Caco-2 (cell line): ENCODE measurements around the gene SHTN1. TPM values are rescaled to one million over a fixed set of nuclear protein-coding genes. Genes with fewer than 3 reads are reported as not detected.
A peak's percentile ranks its signal among the peaks of the same experiment; 100 is the strongest.

Experiments used
- BruUV-seq: library from RNA; stranded (reverse); fragments of 400-500 nt; replicated peaks from 2 replicates; lab custom pipeline; 2021; lab: Mats Ljungman, UMichigan
- CTCF ChIA-PET: fragments of 300-600 bp; sonication (Branson Sonifier 250); formaldehyde crosslinking; loops from one replicate; lab custom pipeline; 2022; ENCODE audit warnings: antibody characterized with exemption; lab: Charles Lee
- POLR2A ChIA-PET: fragments of 300-600 bp; sonication (Branson Sonifier 250); formaldehyde crosslinking; loops from one replicate; lab custom pipeline; 2022; ENCODE audit warnings: antibody characterized with exemption; lab: Charles Lee
- DNase-seq, 2 experiments: peaks; one replicate each; pipeline versions ENCODE4 v3.0.0 to v3.0.0-alpha.2; 2020 to 2022
- H3K27me3 ChIP-seq: replicated peaks from 2 replicates; pipeline ENCODE4 v1.6.0; 2011; ENCODE audit warnings: low read length; ENCODE audit not compliant: control insufficient read depth, insufficient read depth
- H3K36me3 ChIP-seq: 2 replicates; pipeline ENCODE4 v1.5.1; 2011; ENCODE audit warnings: low read length; ENCODE audit not compliant: control insufficient read depth, insufficient read depth
- H3K4me1 ChIP-seq: fragments of 250-450 bp; sonication (Bioruptor Pico); 2 replicates; pipeline ENCODE4 v1.5.1; 2020; ENCODE audit warnings: mild to moderate bottlenecking
- H3K4me3 ChIP-seq: 2 replicates; pipeline ENCODE4 v1.5.1; 2011; ENCODE audit warnings: low read depth, mild to moderate bottlenecking, control low read depth, low read length
- H3K9me3 ChIP-seq: fragments of 250-450 bp; sonication (Bioruptor Pico); 2 replicates; pipeline ENCODE4 v1.5.1; 2020; ENCODE audit warnings: mild to moderate bottlenecking, moderate library complexity
- H3K27ac Mint-ChIP-seq: one replicate; pipeline ENCODE4 v1.8.0; 2022; ENCODE audit warnings: mixed read lengths; ENCODE audit not compliant: unreplicated experiment
- H3K27me3 Mint-ChIP-seq: one replicate; pipeline ENCODE4 v1.8.0; 2022; ENCODE audit warnings: mixed read lengths; ENCODE audit not compliant: insufficient read depth, unreplicated experiment
- H3K36me3 Mint-ChIP-seq: one replicate; pipeline ENCODE4 v1.8.0; 2022; ENCODE audit warnings: mild to moderate bottlenecking, mixed read lengths; ENCODE audit not compliant: insufficient read depth, unreplicated experiment
- H3K4me1 Mint-ChIP-seq: one replicate; pipeline ENCODE4 v1.8.0; 2022; ENCODE audit warnings: low read depth, mixed read lengths; ENCODE audit not compliant: unreplicated experiment
- H3K4me3 Mint-ChIP-seq: one replicate; pipeline ENCODE4 v1.8.0; 2022; ENCODE audit warnings: mild to moderate bottlenecking, moderate library complexity, mixed read lengths; ENCODE audit not compliant: unreplicated experiment
- H3K9me3 Mint-ChIP-seq: one replicate; pipeline ENCODE4 v1.8.0; 2022; ENCODE audit warnings: mixed read lengths; ENCODE audit not compliant: unreplicated experiment
- intact Hi-C: fragments of 100-400 bp; cut with micrococcal nuclease; formaldehyde crosslinking; loops from one replicate; pipeline ENCODE4 v1.10.0; 2022; ENCODE audit not compliant: unreplicated experiment
- total RNA-seq: library from RNA; stranded (reverse); gene quantifications from 2 replicates; pipeline ENCODE4 v1.2.3, GENCODE V29; 2022
- TF ChIP-seq, protein P1 (sequence below), 2 experiments: fragments of 200-600 bp in 1 of 2; IDR thresholded peaks; 1 replicate in 1 of 2; 2 replicates in 1 of 2; pipeline versions ENCODE4 v1.5.1 to v1.8.0; 2011 to 2022; ENCODE audit warnings: antibody characterized with exemption in 1 of 2, control low read depth in 1 of 2, inconsistent platforms in 1 of 2, low read depth in 1 of 2, low read length in 1 of 2, mild to moderate bottlenecking in 1 of 2, moderate library complexity in 1 of 2; ENCODE audit not compliant: insufficient read depth in 1 of 2, severe bottlenecking in 1 of 2, unreplicated experiment in 1 of 2

SHTN1 gene
- total RNA-seq, 1 experiment from 2014 or later, result 80.8 TPM

GRCh38 chr10:116840389-116841075 lies 164.5 kb downstream of the SHTN1 start:
- Mint-ChIP-seq H3K4me3 (no peak overlapping the region), H3K27ac (no peak overlapping the region), H3K9me3 (no peaks in the 10 kb centered on the region), H3K36me3 (no peaks in the 10 kb centered on the region), H3K27me3 (no peaks in the 10 kb centered on the region), H3K4me1 (no peaks in the 10 kb centered on the region)
- intact Hi-C loops, result no loop called here
- Histone ChIP-seq H3K9me3 (no peaks in the 10 kb centered on the region), H3K4me1 (0 out of 2 replicates have a peak, but pooled peaks cover 8% of the 10 kb centered on the region), H3K4me3 (no peak overlapping the region), H3K27me3 (no peaks in the 10 kb centered on the region), H3K36me3 (no peaks in the 10 kb centered on the region)
- no peak for DNase-seq
- BruUV-seq, result no TSS peak
- ChIA-PET CTCF (interaction anchor here (1.0 kb wide), 1 partner anchor 31 kb away, joined by 3 read pairs; no protein-coding TSS in a partner anchor), POLR2A (no interaction called here)
- TF ChIP-seq, protein P1, sequence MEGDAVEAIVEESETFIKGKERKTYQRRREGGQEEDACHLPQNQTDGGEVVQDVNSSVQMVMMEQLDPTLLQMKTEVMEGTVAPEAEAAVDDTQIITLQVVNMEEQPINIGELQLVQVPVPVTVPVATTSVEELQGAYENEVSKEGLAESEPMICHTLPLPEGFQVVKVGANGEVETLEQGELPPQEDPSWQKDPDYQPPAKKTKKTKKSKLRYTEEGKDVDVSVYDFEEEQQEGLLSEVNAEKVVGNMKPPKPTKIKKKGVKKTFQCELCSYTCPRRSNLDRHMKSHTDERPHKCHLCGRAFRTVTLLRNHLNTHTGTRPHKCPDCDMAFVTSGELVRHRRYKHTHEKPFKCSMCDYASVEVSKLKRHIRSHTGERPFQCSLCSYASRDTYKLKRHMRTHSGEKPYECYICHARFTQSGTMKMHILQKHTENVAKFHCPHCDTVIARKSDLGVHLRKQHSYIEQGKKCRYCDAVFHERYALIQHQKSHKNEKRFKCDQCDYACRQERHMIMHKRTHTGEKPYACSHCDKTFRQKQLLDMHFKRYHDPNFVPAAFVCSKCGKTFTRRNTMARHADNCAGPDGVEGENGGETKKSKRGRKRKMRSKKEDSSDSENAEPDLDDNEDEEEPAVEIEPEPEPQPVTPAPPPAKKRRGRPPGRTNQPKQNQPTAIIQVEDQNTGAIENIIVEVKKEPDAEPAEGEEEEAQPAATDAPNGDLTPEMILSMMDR (IDR thresholded peaks at IDR 0.05; ENCODE audit: insufficient read depth in 1 of 2, low read depth in 1 of 2, low read length in 1 of 2, severe bottlenecking in 1 of 2, unreplicated experiment in 1 of 2), result no peak

DNA sequence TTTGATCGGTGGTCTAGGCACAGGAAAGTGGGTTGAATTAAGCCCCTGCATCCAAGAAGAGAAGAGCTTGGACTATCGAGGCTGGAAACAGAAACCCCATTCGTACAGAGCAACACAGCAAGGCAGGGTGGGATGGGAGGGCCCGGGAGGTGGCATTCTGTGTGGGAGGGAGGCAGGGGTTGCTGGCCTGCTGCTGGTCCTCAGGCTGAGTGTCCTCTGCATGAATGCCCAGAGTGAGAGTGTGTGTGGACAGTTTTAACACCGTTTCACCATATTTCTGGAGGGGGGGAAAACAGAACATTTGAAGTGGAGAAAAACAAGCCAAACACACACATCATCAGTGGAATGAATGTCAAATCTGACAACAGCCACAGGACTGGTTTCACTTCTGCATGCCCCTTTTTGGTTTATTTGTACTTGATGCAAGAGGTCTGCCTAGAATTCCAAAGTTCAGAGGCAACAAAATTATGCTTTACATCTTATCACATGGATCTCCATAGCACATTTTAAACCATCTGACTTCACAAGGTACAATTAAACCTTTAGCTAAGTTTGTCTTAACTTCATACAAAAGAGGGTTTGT lies 166.8 kb downstream of the SHTN1 start:
- no peak for DNase-seq
- BruUV-seq, result no TSS peak
- Mint-ChIP-seq H3K27me3 (no peaks in the 10 kb centered on the region), H3K4me1 (no peaks in the 10 kb centered on the region), H3K4me3 (no peak overlapping the region), H3K9me3 (no peaks in the 10 kb centered on the region), H3K36me3 (no peaks in the 10 kb centered on the region), H3K27ac (no peak overlapping the region)
- TF ChIP-seq, protein P1 (IDR thresholded peaks at IDR 0.05; ENCODE audit: insufficient read depth in 1 of 2, low read depth in 1 of 2, low read length in 1 of 2, severe bottlenecking in 1 of 2, unreplicated experiment in 1 of 2), result no peak
- CTCF ChIA-PET, result interaction anchor here (0.9 to 1.4 kb wide), 2 partner anchors 35 to 337 kb away, joined by 4 to 6 read pairs; no protein-coding TSS in a partner anchor
- no peaks in the 10 kb centered on the region for H3K36me3 ChIP-seq
- POLR2A ChIA-PET, result no interaction called here
- intact Hi-C loops, result no loop called here
- no peaks in the 10 kb centered on the region for H3K9me3 ChIP-seq
- H3K4me3 ChIP-seq, result no peak overlapping the region
- H3K4me1 ChIP-seq, result 0 out of 2 replicates have a peak, but pooled peaks cover 15% of the 10 kb centered on the region
- H3K27me3 ChIP-seq, result no peaks in the 10 kb centered on the region

GRCh38 chr10:116836902-116837523 lies 168.0 kb downstream of the SHTN1 start:
- Histone ChIP-seq H3K4me1 (0 out of 2 replicates have a peak, but pooled peaks cover 15% of the 10 kb centered on the region), H3K9me3 (no peaks in the 10 kb centered on the region), H3K4me3 (no peak overlapping the region), H3K27me3 (no peaks in the 10 kb centered on the region), H3K36me3 (no peaks in the 10 kb centered on the region)
- no peaks in the 10 kb centered on the region for H3K9me3 Mint-ChIP-seq
- intact Hi-C loops, result loop anchor here (1.0 to 2.0 kb wide), 4 partner anchors 40 to 338 kb away; no protein-coding TSS in a partner anchor
- no peak overlapping the region for H3K27ac Mint-ChIP-seq
- POLR2A ChIA-PET, result no interaction called here
- DNase-seq, result no peak
- CTCF ChIA-PET, result interaction anchor here (0.7 to 2.6 kb wide), 6 partner anchors 10 to 338 kb away, joined by 3 to 22 read pairs (median 4); no protein-coding TSS in a partner anchor
- TF ChIP-seq, protein P1 (IDR thresholded peaks at IDR 0.05; ENCODE audit: insufficient read depth in 1 of 2, low read depth in 1 of 2, low read length in 1 of 2, severe bottlenecking in 1 of 2, unreplicated experiment in 1 of 2), result peak in 1 of 2 experiments; percentile 26
- H3K4me3 Mint-ChIP-seq, result no peak overlapping the region
- H3K4me1 Mint-ChIP-seq, result no peaks in the 10 kb centered on the region
- H3K27me3 Mint-ChIP-seq, result no peaks in the 10 kb centered on the region
- no TSS peak for BruUV-seq
- H3K36me3 Mint-ChIP-seq, result no peaks in the 10 kb centered on the region
